COLO668 (cell line): Measurements from ENCODE around the gene PHKA2.
A peak's percentile ranks its signal among the peaks of the same experiment; 100 is the strongest.
"Not testable (repeated sequence)": the region's sequence is repeated elsewhere in the genome, so short reads cannot be mapped to it uniquely, and the experiment has no call there.

Source experiments
- DNase-seq: peaks from one replicate; lab custom pipeline; 2025; ENCODE audit not compliant: unreplicated experiment; lab: John Stamatoyannopoulos, UW

PHKA2 gene

GRCh38 chrX:18983666-18984380 is at the start of gene PHKA2:
PHKA2 (minus strand) TSS chrX:18984114; CDS start chrX:18983932, 182 bp downstream.
- peak; percentile 74 for DNase-seq

GRCh38 chrX:19030805-19031204 is 46.9 kb upstream of the PHKA2 start:
- no peak for DNase-seq

DNA sequence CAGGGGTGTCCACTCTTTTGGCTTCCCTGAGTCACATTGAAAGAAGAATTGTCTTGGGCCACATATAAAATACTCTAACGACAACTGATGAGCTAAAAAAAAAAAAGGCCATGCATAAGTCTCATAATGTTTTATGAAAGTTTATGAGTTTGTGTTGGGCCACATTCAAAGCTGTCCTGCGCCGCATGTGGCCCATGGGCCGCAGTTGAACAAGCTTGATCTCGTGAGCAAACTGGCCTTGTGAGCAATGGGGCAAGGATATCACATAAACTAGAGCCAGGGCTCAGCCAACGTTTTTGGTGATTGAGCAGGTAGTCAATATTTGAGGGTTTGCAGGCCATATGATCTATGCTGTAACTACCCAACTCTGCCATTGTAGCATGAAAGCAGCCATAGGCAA is 44.6 kb upstream of the PHKA2 start:
- no peak for DNase-seq

GRCh38 chrX:19024366-19024765 is 40.5 kb upstream of the PHKA2 start:
- DNase-seq, result no peak

DNA sequence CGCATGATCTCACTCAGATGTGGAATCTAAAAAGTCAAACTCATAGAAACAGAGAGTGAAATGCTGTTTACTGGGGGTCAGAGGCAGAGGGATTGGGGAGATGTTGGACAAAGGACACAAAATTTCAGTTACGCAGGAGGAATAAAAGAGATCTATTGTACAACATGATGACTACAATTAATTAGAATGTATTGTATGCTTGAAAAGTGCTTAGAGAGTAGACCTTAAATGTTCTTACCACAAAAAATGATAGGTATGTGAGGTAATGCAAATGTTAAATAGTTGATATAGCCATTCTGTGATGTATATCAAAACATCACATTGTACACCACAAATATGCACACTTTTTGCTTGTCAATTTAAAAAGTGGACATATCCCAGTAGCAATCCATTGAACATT is 36.1 kb upstream of the PHKA2 start:
- no peak for DNase-seq

DNA sequence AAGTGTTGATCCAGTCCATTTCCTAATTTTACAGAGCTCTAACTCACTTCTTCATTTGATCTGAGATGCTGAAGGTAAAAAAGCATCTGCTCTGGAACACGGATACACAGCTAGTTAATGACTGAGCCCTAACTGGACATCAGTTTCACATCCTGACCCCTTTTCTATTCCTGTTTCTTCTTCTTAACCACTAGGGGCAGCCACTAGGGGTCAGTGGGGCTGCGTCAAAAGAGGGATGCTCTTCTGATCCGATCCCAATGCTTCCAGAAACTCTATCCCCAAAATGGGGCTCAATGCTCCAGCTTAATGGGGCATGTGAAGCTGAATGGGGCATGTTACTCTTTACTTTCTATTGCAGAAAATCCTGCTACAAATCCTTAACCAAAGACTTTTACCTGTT is 33.4 kb upstream of the PHKA2 start:
- DNase-seq, result peak; percentile 20

GRCh38 chrX:19016614-19017013 is 32.7 kb upstream of the PHKA2 start:
- DNase-seq, result not testable (repeated sequence)

GRCh38 chrX:19007868-19008267 is 24.0 kb upstream of the PHKA2 start:
- no peak for DNase-seq

- no peak for DNase-seq
Observed at GRCh38 chrX:19007011-19007410, 23.1 kb upstream of the PHKA2 start.

DNA sequence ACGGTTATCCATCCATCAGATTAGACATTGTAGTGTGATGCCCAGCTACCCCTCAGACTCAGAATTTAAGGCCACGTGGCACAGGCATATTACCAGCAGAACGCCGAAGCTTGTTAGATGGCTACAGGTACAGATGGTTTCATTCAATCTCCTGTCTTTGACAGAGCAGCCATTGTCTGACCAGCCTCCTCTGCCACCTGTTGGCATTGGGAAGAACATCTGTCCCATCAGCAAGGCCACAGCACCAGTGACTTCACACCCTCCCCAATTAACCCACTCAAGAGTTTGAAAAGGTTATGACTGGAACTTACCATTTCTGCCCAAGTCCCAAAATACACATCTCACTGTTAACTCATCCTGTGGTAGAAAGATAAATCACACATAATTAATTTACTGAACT is 22.0 kb upstream of the PHKA2 start:
- DNase-seq, result no peak

- no peak for DNase-seq
Observed at GRCh38 chrX:19003756-19004155, 19.8 kb upstream of the PHKA2 start.

- no peak for DNase-seq
Observed at GRCh38 chrX:18998653-18999052, 14.7 kb upstream of the PHKA2 start.

DNA sequence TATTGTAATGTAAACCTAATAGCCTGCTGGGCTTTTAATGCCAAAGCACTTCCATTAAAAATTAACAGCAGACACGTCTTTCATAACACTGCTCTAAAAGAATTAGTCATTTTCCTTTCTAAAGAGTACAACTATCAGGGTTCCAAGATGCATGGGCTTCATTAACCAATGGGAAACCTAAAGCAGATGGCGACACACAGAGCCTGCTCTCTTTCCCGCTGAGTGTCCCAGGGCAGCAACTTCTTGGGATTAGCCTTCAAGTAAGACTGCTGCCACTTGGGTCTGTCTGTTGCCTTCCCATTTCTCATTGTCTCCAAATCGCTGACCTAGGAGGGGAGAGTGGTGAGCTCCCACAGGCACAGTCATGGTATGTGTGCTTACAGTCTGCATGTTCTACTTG is 14.0 kb upstream of the PHKA2 start:
- DNase-seq, result no peak

DNA sequence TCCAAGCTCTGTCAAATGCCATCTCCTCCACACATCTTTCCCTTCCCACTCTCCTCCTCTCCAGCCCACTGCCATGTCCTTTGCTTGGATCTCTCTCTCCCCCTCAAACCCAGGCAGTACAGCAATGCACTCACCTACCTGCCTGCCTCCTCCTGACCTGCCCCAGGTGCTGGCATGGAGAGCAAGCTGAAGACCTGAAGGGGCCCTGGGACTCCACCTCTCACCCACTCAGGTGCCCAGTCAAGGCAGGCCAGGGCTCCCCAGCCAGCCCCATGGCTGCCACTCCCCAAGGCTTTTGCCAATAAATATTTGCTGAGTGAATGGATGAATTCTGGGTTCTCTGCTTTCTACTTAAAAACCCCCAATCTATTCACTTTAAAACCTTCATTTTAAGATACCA is 12.6 kb upstream of the PHKA2 start:
- DNase-seq, result no peak

- no peak for DNase-seq
Observed at GRCh38 chrX:18995221-18995620, 11.3 kb upstream of the PHKA2 start.

DNA sequence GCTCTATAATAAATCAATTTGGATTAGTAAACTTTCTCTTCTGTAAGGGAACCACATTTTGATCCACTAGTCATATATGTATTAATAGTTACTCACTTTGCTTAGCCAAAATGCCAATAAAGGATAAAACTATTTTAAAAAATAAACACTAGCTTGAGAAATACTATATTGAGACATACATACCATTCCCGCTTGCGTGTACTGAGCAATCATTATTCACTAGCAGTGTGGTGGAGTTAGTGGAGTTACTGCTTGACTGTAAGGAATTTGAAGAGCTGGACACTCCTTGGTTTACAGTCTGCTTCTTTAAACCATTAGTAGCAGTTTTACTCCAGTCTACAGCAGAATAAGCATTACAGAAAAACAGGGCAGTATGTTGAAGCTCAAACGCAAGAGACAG is 10.8 kb upstream of the PHKA2 start:
- no peak for DNase-seq

GRCh38 chrX:18992829-18993228 is 8.9 kb upstream of the PHKA2 start:
- no peak for DNase-seq

DNA sequence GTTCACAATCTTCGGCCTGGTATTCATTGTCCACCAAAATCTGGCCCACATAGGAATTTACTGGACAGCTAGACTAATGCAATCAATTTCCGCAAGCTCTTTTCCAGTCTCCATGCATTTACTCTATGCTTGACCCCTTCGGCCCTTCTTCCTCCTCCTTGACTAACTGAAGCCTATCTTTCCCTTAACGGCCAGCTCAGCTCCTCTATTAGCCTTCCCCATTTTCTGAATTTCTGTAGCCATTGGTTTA is 1.2 kb upstream of the PHKA2 start:
- DNase-seq, result no peak

- DNase-seq, result peak; percentile 90
Observed at GRCh38 chrX:18984381-18985185, 669 bp upstream of the PHKA2 start.

DNA sequence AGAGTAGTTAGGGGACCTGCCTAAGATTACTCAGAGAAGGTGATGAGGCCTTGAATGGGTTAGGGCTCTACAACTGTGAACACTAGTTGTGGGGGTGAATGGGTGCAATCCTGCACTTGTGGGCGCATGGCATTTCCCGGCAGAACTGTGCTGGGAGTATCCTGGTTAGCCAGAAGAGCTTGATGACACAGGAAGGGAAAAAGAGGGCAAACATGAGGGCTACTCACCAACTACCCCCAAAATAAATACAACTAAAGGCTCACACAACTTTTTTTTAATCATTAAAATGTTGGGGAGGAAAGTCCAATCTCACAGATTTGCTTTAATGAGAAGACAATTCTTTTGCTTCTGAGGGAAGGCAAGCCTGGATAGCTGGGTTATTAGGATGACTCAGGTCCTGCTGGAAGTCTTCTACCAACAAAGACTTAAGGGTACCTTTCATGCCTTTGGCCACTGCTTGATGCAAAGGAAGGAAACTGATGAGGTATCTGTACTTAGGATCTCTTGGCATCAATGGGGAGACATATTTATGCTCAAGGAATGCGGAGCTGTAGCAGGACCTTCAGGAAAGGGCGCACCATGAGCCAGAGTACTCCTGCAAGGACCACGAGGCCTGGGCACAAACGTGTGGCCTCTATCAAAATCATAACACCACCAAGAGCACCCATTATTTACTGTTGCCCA is 2.6 kb downstream of the PHKA2 start:
- no peak for DNase-seq

DNA sequence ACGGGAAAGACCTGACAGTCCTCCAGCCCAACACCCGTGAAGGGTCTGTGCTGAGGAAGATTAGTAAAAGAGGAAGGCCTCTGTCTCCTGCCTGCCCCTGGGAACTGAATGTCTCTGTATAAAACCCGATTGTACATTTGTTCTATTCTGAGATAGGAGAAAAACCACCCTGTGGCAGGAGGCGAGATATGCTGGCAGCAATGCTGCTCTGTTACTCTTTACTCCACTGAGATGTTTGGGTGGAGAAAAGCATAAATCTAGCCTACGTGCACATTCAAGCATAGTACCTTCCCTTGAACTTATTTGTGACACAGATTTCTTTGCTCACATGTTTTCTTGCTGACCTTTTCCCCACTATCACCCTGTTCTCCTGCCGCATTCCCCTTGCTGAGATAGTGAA is 3.7 kb downstream of the PHKA2 start:
- not testable (repeated sequence) for DNase-seq

DNA sequence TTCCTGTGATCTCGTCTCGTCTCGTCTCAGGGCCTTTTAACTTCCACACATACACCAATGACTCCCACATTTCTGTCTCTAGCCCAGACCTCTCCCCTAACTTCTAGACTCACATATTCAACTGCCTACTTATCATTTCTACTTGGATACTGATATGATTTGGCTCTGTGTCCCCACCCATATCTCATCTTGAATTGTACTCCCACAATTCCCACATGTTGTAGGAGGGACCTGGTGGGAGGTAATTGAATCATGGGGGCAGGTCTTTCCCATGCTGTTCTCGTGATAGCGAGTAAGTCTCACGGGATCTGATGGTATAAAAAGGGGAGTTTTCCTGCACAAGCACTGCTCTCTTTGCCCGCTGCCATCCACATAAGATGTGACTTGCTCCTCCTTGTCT is 8.9 kb downstream of the PHKA2 start:
- DNase-seq, result no peak
